Thymus (tissue), 11 donors: Measurements from ENCODE around the gene ZNF692. TPM values are rescaled to one million over a fixed set of nuclear protein-coding genes. Genes with fewer than 3 reads are reported as not detected.
A peak's percentile ranks its signal among the peaks of the same experiment; 100 is the strongest.
"Not testable (repeated sequence)": the region's sequence is repeated elsewhere in the genome, so short reads cannot be mapped to it uniquely, and the experiment has no call there.

Source experiments
- DNase-seq, 9 donors: peaks; one replicate each; pipeline ENCODE4 v3.0.0-alpha.2; 2013; ENCODE audit warnings: low spot score in 9 of 9, low read depth in 6 of 9, missing footprints in 1 of 9
- H3K27ac ChIP-seq, 2 donors: one replicate each; pipeline ENCODE4 v1.5.1; 2013; ENCODE audit warnings: control low read depth in 1 of 2, low read depth in 1 of 2, low read length in 1 of 2, mild to moderate bottlenecking in 1 of 2, moderate library complexity in 1 of 2
- H3K27me3 ChIP-seq, 2 donors: one replicate each; pipeline ENCODE4 v1.5.1; 2013; ENCODE audit warnings: low read length in 1 of 2; ENCODE audit not compliant: control insufficient read depth in 2 of 2, insufficient read depth in 1 of 2
- H3K36me3 ChIP-seq, 2 donors: one replicate each; pipeline ENCODE4 v1.5.1; 2013; ENCODE audit warnings: low read length in 1 of 2, mild to moderate bottlenecking in 1 of 2, moderate library complexity in 1 of 2; ENCODE audit not compliant: control insufficient read depth in 2 of 2, insufficient read depth in 2 of 2
- H3K4me1 ChIP-seq, 2 donors: one replicate each; pipeline ENCODE4 v1.5.1; 2013; ENCODE audit warnings: low read length in 2 of 2; ENCODE audit not compliant: control insufficient read depth in 2 of 2, insufficient read depth in 2 of 2
- H3K4me3 ChIP-seq, 2 donors: one replicate each; pipeline ENCODE4 v1.5.1; 2013; ENCODE audit warnings: low read length in 2 of 2, control low read depth in 1 of 2, mild to moderate bottlenecking in 1 of 2
- H3K9me3 ChIP-seq, 2 donors: one replicate each; pipeline ENCODE4 v1.5.1; 2013; ENCODE audit warnings: low read length in 1 of 2, mild to moderate bottlenecking in 1 of 2; ENCODE audit not compliant: control insufficient read depth in 2 of 2, insufficient read depth in 1 of 2
- WGBS: extraction: QIAGEN DNeasy Blood & Tissue Kit; methylation state at CpG from one replicate; pipeline ENCODE4 v1.1.7; 2013; 5-methylcytosine and 5-hydroxymethylcytosine counted together
- polyA plus RNA-seq: library from polyadenylated mRNA; stranded (reverse); fragments of 200-250 nt; gene quantifications from one replicate; pipeline ENCODE4 v1.2.3, GENCODE V29; 2013
- total RNA-seq: library from RNA; stranded (reverse); fragments of 120-200 nt; gene quantifications from one replicate; pipeline ENCODE4 v1.2.4, GENCODE V29; 2013
- donor health status: healthy.

ZNF692 gene
- total and polyA plus RNA-seq, 2 donors, result 20.7 to 127 TPM

GRCh38 chr1:248897412-248898337 lies 38.8 kb upstream of the ZNF692 start:
- no peaks in the 10 kb centered on the region for H3K9me3 ChIP-seq
- H3K27ac ChIP-seq, result no peak overlapping the region
- 63% methylated on average over 9 of the region's 9 CpGs for WGBS
- H3K27me3 ChIP-seq, result no peaks in the 10 kb centered on the region
- no peaks in the 10 kb centered on the region for H3K4me1 ChIP-seq
- DNase-seq, result no peak
- H3K4me3 ChIP-seq, result no peak overlapping the region
- no peaks in the 10 kb centered on the region for H3K36me3 ChIP-seq

- Histone ChIP-seq H3K27ac (no peak overlapping the region), H3K4me3 (no peak overlapping the region), H3K4me1 (no peaks in the 10 kb centered on the region), H3K27me3 (no peaks in the 10 kb centered on the region), H3K9me3 (no peaks in the 10 kb centered on the region), H3K36me3 (no peaks in the 10 kb centered on the region)
- no peak for DNase-seq
These were observed 36.0 kb upstream of the ZNF692 start for GRCh38 chr1:248894837-248895236.

- DNase-seq, result no peak
- no peaks in the 10 kb centered on the region for H3K36me3 ChIP-seq
- WGBS, result 97% methylated on average over 1 of the region's 1 CpG
- H3K9me3 ChIP-seq, result no peaks in the 10 kb centered on the region
- H3K27me3 ChIP-seq, result no peaks in the 10 kb centered on the region
- H3K27ac ChIP-seq, result no peak overlapping the region
- no peaks in the 10 kb centered on the region for H3K4me1 ChIP-seq
- no peak overlapping the region for H3K4me3 ChIP-seq
These were observed 33.7 kb upstream of the ZNF692 start for GRCh38 chr1:248892590-248892989.

- H3K4me1 ChIP-seq, result no peaks in the 10 kb centered on the region
- H3K27ac ChIP-seq, result no peak overlapping the region
- no peak for DNase-seq
- no peaks in the 10 kb centered on the region for H3K36me3 ChIP-seq
- no peaks in the 10 kb centered on the region for H3K9me3 ChIP-seq
- 98% methylated on average over 2 of the region's 2 CpGs for WGBS
- H3K4me3 ChIP-seq, result no peak overlapping the region
- no peaks in the 10 kb centered on the region for H3K27me3 ChIP-seq
These were observed 32.9 kb upstream of the ZNF692 start for GRCh38 chr1:248891758-248892157.

GRCh38 chr1:248890549-248891498 lies 31.9 kb upstream of the ZNF692 start:
- no peaks in the 10 kb centered on the region for H3K9me3 ChIP-seq
- no peak overlapping the region for H3K27ac ChIP-seq
- no peak overlapping the region for H3K4me3 ChIP-seq
- H3K36me3 ChIP-seq, result no peaks in the 10 kb centered on the region
- no peaks in the 10 kb centered on the region for H3K27me3 ChIP-seq
- no peaks in the 10 kb centered on the region for H3K4me1 ChIP-seq
- DNase-seq, result no peak
- 94% methylated on average over 9 of the region's 9 CpGs for WGBS

- H3K4me3 ChIP-seq, H3K9me3 ChIP-seq, H3K4me1 ChIP-seq, H3K36me3 ChIP-seq, DNase-seq, H3K27ac ChIP-seq, H3K27me3 ChIP-seq: not testable (repeated sequence)
- 92% methylated on average over 10 of the region's 10 CpGs for WGBS
These were observed 31.0 kb upstream of the ZNF692 start for GRCh38 chr1:248889914-248890243.

- H3K4me1 ChIP-seq, result no peaks in the 10 kb centered on the region
- 48% methylated on average over 1 of the region's 1 CpG for WGBS
- H3K36me3 ChIP-seq, result no peaks in the 10 kb centered on the region
- H3K9me3 ChIP-seq, result no peaks in the 10 kb centered on the region
- no peaks in the 10 kb centered on the region for H3K27me3 ChIP-seq
- no peak for DNase-seq
- H3K27ac ChIP-seq, result peak overlapping the region in 1 of 2 donors; percentile 25
- no peak overlapping the region for H3K4me3 ChIP-seq
These were observed 27.5 kb upstream of the ZNF692 start for GRCh38 chr1:248886237-248886895.

GRCh38 chr1:248885646-248886045 lies 26.8 kb upstream of the ZNF692 start:
- DNase-seq, result no peak
- H3K9me3 ChIP-seq, result no peaks in the 10 kb centered on the region
- WGBS, result 91% methylated on average over 1 of the region's 1 CpG
- H3K36me3 ChIP-seq, result no peaks in the 10 kb centered on the region
- no peaks in the 10 kb centered on the region for H3K4me1 ChIP-seq
- H3K27me3 ChIP-seq, result no peaks in the 10 kb centered on the region
- no peak overlapping the region for H3K4me3 ChIP-seq
- H3K27ac ChIP-seq, result no peak overlapping the region
